Measurements from ENCODE around the gene DAG1. TPM values are rescaled to one million over a fixed set of nuclear protein-coding genes. Genes with fewer than 3 reads are reported as not detected.

DAG1 gene
- total RNA-seq: 32.8 and 71.6 TPM in 2 replicates

GRCh38 chr3:49469936-49470713 is at the start of gene DAG1:
DAG1 (plus strand) TSS chr3:49470267; CDS start chr3:49510535, 40,268 bp downstream.

GRCh38 chr3:49422379-49423248 is 47.5 kb upstream of the DAG1 start, which contains the start of gene AMT:
AMT (minus strand) TSS chr3:49422473; CDS start chr3:49422450, 23 bp downstream.

GRCh38 chr3:49553692-49554632 is 83.9 kb downstream of the DAG1 start, which contains the start of gene BSN:
BSN (plus strand) TSS chr3:49554477; CDS start chr3:49554603, 126 bp downstream.

Other genes with a start within 250 kb of the DAG1 start
- 1.7 and 4.8 TPM in 2 replicates for gene C3orf62, start 193.0 kb upstream of the DAG1 start, total RNA-seq
- 20.5 and 40.5 TPM in 2 replicates for gene USP4, start 130.2 kb upstream of the DAG1 start, total RNA-seq
- gene GPX1, start 111.9 kb upstream of the DAG1 start, total RNA-seq: 266 and 358 TPM in 2 replicates
- 259 and 334 TPM in 2 replicates for gene RHOA, start 58.3 kb upstream of the DAG1 start, total RNA-seq
- gene TCTA, start 57.8 kb upstream of the DAG1 start, total RNA-seq: 6.8 and 14.3 TPM in 2 replicates
- gene AMT, start 47.8 kb upstream of the DAG1 start, total RNA-seq: 0.34 and 1.6 TPM in 2 replicates
- gene NICN1, start 40.9 kb upstream of the DAG1 start, total RNA-seq: 1.7 and 5.9 TPM in 2 replicates
- gene BSN, start 84.2 kb downstream of the DAG1 start, total RNA-seq: under 0.01 and 0.07 TPM in 2 replicates
- gene APEH, start 204.1 kb downstream of the DAG1 start, total RNA-seq: 132 and 165 TPM in 2 replicates
- 5.0 and 5.5 TPM in 2 replicates for gene MST1, start 219.2 kb downstream of the DAG1 start, total RNA-seq
- 22.9 and 32.0 TPM in 2 replicates for gene RNF123, start 219.3 kb downstream of the DAG1 start, total RNA-seq
- not detected in 2 replicates for gene AMIGO3, start 249.4 kb downstream of the DAG1 start, total RNA-seq